Osteoblast (primary cell): ENCODE results near the gene HSPBP1. TPM values are rescaled to one million over a fixed set of nuclear protein-coding genes. Genes with fewer than 3 reads are reported as not detected.

ENCODE experiments used
- DNase-seq: peaks from one replicate; pipeline ENCODE4 v3.0.0; 2011; ENCODE audit warnings: low spot score, mixed read lengths; ENCODE audit not compliant: insufficient read length; ENCODE audit errors: missing footprints
- H2AFZ ChIP-seq: 2 replicates; pipeline ENCODE4 v1.6.0; 2011; ENCODE audit warnings: mild to moderate bottlenecking, low read length
- H3K27ac ChIP-seq: 2 replicates; pipeline ENCODE4 v1.5.1; 2011; ENCODE audit warnings: mild to moderate bottlenecking, low read depth, low read length, moderate library complexity
- H3K27me3 ChIP-seq: 2 replicates; pipeline ENCODE4 v1.6.0; 2012; ENCODE audit warnings: mild to moderate bottlenecking, control low read depth, inconsistent platforms, low read length, moderate library complexity; ENCODE audit not compliant: insufficient read depth
- H3K36me3 ChIP-seq: 2 replicates; pipeline ENCODE4 v1.5.1; 2011; ENCODE audit warnings: mild to moderate bottlenecking, low read length, control low read depth, moderate library complexity; ENCODE audit not compliant: insufficient read depth
- H3K4me1 ChIP-seq: 2 replicates; pipeline ENCODE4 v1.5.1; 2011; ENCODE audit warnings: mild to moderate bottlenecking, low read length, control low read depth, moderate library complexity; ENCODE audit not compliant: insufficient read depth
- H3K4me2 ChIP-seq: 2 replicates; pipeline ENCODE4 v1.6.0; 2011; ENCODE audit warnings: mild to moderate bottlenecking, low read length; ENCODE audit not compliant: insufficient read depth
- H3K4me3 ChIP-seq: fragments of 200-600 bp; sonication (generic); 3 replicates; pipeline ENCODE4 v1.5.1; 2012; ENCODE audit warnings: mild to moderate bottlenecking, low read length, inconsistent platforms; ENCODE audit not compliant: insufficient read depth
- H3K79me2 ChIP-seq: 2 replicates; pipeline ENCODE4 v1.6.0; 2012; ENCODE audit warnings: mild to moderate bottlenecking, low read length, control low read depth, inconsistent platforms; ENCODE audit not compliant: insufficient read depth
- H3K9me3 ChIP-seq: 2 replicates; pipeline ENCODE4 v1.5.1; 2011; ENCODE audit warnings: low read depth, low read length, control low read depth
- H4K20me1 ChIP-seq: 2 replicates; pipeline ENCODE4 v1.6.0; 2012; ENCODE audit warnings: mild to moderate bottlenecking, low read length, control low read depth; ENCODE audit not compliant: insufficient read depth
- total RNA-seq: library from RNA; depleted of rRNA; stranded (reverse); fragments of >200 nt; gene quantifications from 2 replicates; pipeline ENCODE4 v1.2.3, GENCODE V29; 2012
- TF ChIP-seq, protein P1 (sequence below): IDR thresholded peaks from 2 replicates; pipeline ENCODE4 v1.5.1; 2011; ENCODE audit warnings: mild to moderate bottlenecking, low read depth, low read length, moderate library complexity; ENCODE audit errors: extremely low read depth

HSPBP1 gene
- total RNA-seq, 1 donor: 26.4 TPM

DNA sequence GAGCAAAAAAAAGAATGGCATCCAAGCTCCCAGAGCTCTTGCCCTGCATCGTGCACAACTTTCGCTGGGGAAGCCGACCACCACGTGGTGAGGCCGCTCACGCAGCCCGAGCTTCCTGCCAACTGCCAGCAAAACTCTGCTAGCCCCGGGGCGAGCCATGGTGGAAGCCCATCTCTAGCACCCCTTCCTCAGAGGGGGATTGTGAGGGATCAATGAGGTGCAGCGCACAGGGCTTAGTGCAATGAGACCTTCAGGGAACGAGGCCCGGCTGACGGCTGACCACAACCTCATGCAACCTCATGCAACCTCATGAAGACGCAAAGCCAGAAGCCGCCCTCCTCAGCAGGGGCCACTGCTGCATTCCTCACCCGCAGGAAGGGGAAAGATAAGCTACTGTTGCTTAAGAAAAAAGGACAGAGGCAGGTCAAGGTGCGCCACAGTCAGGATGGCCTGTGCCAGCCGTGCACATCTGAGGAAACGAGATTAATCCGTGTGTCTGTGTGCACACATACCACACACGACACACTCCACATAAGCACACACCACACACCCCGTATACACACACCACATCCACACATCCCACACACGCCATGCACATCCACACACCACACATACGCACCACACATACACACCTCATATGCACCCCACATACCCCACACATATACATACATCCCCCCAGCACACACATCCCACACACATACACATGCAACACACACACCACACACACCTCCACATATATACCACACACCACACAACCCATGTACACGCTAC, 9.6 kb downstream of the HSPBP1 start:
- no peak for DNase-seq
- no peak overlapping the region for H3K4me2 ChIP-seq
- H3K9me3 ChIP-seq: no peaks in the 10 kb centered on the region
- H2AFZ ChIP-seq: no peak overlapping the region
- H3K4me1 ChIP-seq: no peaks in the 10 kb centered on the region
- peaks cover 8% of the 10 kb centered on the region for H3K79me2 ChIP-seq
- H3K27me3 ChIP-seq: no peaks in the 10 kb centered on the region
- no peak overlapping the region for H3K4me3 ChIP-seq
- H3K36me3 ChIP-seq: peaks cover 3% of the 10 kb centered on the region
- TF ChIP-seq, protein P1, sequence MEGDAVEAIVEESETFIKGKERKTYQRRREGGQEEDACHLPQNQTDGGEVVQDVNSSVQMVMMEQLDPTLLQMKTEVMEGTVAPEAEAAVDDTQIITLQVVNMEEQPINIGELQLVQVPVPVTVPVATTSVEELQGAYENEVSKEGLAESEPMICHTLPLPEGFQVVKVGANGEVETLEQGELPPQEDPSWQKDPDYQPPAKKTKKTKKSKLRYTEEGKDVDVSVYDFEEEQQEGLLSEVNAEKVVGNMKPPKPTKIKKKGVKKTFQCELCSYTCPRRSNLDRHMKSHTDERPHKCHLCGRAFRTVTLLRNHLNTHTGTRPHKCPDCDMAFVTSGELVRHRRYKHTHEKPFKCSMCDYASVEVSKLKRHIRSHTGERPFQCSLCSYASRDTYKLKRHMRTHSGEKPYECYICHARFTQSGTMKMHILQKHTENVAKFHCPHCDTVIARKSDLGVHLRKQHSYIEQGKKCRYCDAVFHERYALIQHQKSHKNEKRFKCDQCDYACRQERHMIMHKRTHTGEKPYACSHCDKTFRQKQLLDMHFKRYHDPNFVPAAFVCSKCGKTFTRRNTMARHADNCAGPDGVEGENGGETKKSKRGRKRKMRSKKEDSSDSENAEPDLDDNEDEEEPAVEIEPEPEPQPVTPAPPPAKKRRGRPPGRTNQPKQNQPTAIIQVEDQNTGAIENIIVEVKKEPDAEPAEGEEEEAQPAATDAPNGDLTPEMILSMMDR: no peak
- H3K27ac ChIP-seq: no peak overlapping the region
- no peaks in the 10 kb centered on the region for H4K20me1 ChIP-seq

DNA sequence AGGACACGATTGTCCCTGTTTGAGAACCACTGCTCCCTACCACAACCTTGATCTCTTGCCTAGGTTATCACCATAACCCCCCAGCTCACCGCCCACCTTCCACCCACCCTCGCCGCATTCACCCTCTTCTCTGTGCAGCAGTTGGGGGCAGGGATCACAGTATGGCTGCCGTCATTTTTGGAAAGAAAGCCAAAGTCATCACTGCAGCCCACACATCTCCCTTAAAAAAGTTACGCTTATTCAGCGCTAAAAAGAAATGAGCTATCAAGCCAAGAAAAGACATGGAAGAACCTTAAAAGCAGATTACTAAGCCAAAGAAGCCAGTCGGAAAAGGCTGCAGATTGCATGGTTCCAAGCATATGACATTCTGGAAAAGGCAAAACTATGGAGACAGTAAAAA, 10.6 kb downstream of the HSPBP1 start:
- no peaks in the 10 kb centered on the region for H3K4me1 ChIP-seq
- no peaks in the 10 kb centered on the region for H3K27me3 ChIP-seq
- no peaks in the 10 kb centered on the region for H4K20me1 ChIP-seq
- TF ChIP-seq, protein P1: no peak
- H3K27ac ChIP-seq: no peak overlapping the region
- no peak for DNase-seq
- H3K79me2 ChIP-seq: peaks cover 8% of the 10 kb centered on the region
- no peak overlapping the region for H3K4me3 ChIP-seq
- no peak overlapping the region for H2AFZ ChIP-seq
- H3K4me2 ChIP-seq: no peak overlapping the region
- H3K9me3 ChIP-seq: no peaks in the 10 kb centered on the region
- H3K36me3 ChIP-seq: peaks cover 3% of the 10 kb centered on the region

DNA sequence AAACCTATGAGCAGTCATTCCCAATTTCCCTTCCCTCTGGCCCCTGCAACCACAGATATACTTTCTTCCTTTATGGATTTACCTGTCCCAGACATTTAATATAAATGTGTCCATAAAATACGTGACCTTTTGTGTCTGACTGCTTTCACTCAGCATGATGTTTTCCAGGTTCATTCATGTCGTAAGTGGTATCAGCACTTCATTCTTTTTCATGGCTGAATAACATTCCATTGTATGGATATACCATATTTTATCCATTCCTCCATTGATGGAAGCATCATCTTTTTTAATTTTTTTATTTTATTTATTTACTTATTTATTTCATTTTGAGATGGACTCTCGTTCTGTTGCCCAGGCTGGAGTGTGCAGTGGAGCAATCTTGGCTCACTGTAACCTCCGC, 13.1 kb downstream of the HSPBP1 start:
- Histone ChIP-seq H3K4me3 (no peak overlapping the region), H3K4me1 (no peaks in the 10 kb centered on the region), H3K27ac (no peak overlapping the region), H3K36me3 (no peaks in the 10 kb centered on the region), H3K27me3 (no peaks in the 10 kb centered on the region), H3K9me3 (no peaks in the 10 kb centered on the region), H3K4me2 (no peak overlapping the region), H4K20me1 (no peaks in the 10 kb centered on the region), H3K79me2 (peaks cover 8% of the 10 kb centered on the region), H2AFZ (no peak overlapping the region)
- no peak for DNase-seq
- TF ChIP-seq, protein P1: no peak

DNA sequence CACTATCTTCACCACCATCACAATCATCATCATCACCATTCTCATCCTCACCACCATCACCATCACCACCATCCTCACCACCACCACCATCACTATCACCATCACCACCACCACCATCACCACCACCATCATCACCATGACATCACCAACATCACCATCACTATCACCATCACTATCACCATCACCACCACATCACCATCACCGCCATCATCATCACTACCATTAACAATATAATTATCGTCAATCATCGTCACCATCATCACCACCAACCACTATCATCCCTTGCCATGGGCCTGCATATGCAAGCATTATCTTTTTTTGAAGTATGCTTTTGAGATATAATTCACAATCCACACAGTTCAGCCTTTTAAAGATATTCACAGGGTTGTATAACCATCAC, 13.5 kb downstream of the HSPBP1 start:
- H3K4me1 ChIP-seq: no peaks in the 10 kb centered on the region
- H3K36me3 ChIP-seq: no peaks in the 10 kb centered on the region
- TF ChIP-seq, protein P1: no peak
- H3K4me3 ChIP-seq: no peak overlapping the region
- no peak overlapping the region for H3K27ac ChIP-seq
- no peaks in the 10 kb centered on the region for H3K9me3 ChIP-seq
- DNase-seq: no peak
- H3K4me2 ChIP-seq: no peak overlapping the region
- no peaks in the 10 kb centered on the region for H4K20me1 ChIP-seq
- no peak overlapping the region for H2AFZ ChIP-seq
- no peaks in the 10 kb centered on the region for H3K27me3 ChIP-seq
- H3K79me2 ChIP-seq: peaks cover 8% of the 10 kb centered on the region
